Astrocyte of the spinal cord (primary cell): ENCODE data around the gene PRDX6.
"Not testable (repeated sequence)": the region's sequence is repeated elsewhere in the genome, so short reads cannot be mapped to it uniquely, and the experiment has no call there.

Experiments used
- DNase-seq: peaks from one replicate; pipeline ENCODE4 v3.0.0; 2011; ENCODE audit warnings: low read depth, low spot score
- H3K4me3 ChIP-seq: 2 replicates; pipeline ENCODE4 v1.5.1; 2011; ENCODE audit warnings: low read depth, mild to moderate bottlenecking, low read length, moderate library complexity
- CTCF ChIP-seq: IDR thresholded peaks from 2 replicates; pipeline ENCODE4 v1.5.1; 2012; ENCODE audit warnings: low read depth, mild to moderate bottlenecking, low read length, inconsistent platforms
- in situ Hi-C: cut with HindIII; loops from 2 replicates; pipeline ENCODE4 v1.10.0; 2017; ENCODE audit warnings: low sequenced_read_pairs

Gene PRDX6

GRCh38 chr1:173467426-173467825, 9.7 kb upstream of the PRDX6 start:
- H3K4me3 ChIP-seq = no peak overlapping the region
- TF ChIP-seq CTCF = no peak
- in situ Hi-C loops = no loop called here
- DNase-seq = peak; percentile 17

- no peak for TF ChIP-seq CTCF
- H3K4me3 ChIP-seq = no peak overlapping the region
- in situ Hi-C loops = no loop called here
- no peak for DNase-seq
Measured at GRCh38 chr1:173469656-173470055, 7.5 kb upstream of the PRDX6 start.

GRCh38 chr1:173470608-173471007, 6.5 kb upstream of the PRDX6 start:
- in situ Hi-C loops = no loop called here
- H3K4me3 ChIP-seq = no peak overlapping the region
- no peak for TF ChIP-seq CTCF
- DNase-seq = no peak

GRCh38 chr1:173473599-173474011, 3.5 kb upstream of the PRDX6 start:
- peak; percentile 69 for DNase-seq
- TF ChIP-seq CTCF = no peak
- in situ Hi-C loops = no loop called here
- no peak overlapping the region for H3K4me3 ChIP-seq

GRCh38 chr1:173474097-173474779, 2.9 kb upstream of the PRDX6 start:
- in situ Hi-C loops = no loop called here
- H3K4me3 ChIP-seq = no peak overlapping the region
- TF ChIP-seq CTCF = no peak
- no peak for DNase-seq

GRCh38 chr1:173474780-173475421, 2.2 kb upstream of the PRDX6 start:
- in situ Hi-C loops, DNase-seq: not testable (repeated sequence)
- peak overlapping the region; percentile 63 for H3K4me3 ChIP-seq

GRCh38 chr1:173475564-173476196, 1.5 kb upstream of the PRDX6 start:
- H3K4me3 ChIP-seq = peak overlapping the region; percentile 63
- no peak for TF ChIP-seq CTCF
- in situ Hi-C loops = no loop called here
- DNase-seq = peak; percentile 75
